Activated T-helper 9 cell treated with anti-CD3 and anti-CD28 coated beads, Interleukin-2, amount 50 U/mL, for 16 hours (primary cell): Measurements from ENCODE around the gene OTUD7B.
"Not testable (repeated sequence)": the region's sequence is repeated elsewhere in the genome, so short reads cannot be mapped to it uniquely, and the experiment has no call there.

Source experiments
- DNase-seq: peaks from one replicate; pipeline ENCODE4 v3.0.0-alpha.2; 2020; ENCODE audit warnings: low read depth

OTUD7B gene

GRCh38 chr1:150002217-150002616, 8.3 kb downstream of the OTUD7B start:
- DNase-seq = no peak

DNA sequence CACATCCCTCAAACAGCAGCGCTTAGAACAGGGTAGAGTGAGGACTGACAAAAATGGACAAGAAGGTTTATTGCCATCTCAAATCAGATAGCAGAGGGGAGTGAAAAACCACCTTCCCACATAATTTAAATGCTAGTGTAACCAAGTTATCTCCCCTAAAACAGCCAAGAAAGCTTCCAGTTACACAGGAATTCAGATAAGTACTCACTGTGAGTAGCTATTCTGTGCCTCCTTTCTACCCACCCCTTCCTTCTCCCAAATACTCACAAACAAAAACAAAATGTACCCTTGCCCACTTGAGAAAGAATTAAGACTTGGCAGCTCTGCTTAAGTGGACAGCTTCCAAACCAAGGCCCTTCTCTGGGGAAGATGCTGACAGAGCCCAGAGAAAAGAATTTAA, 9.1 kb downstream of the OTUD7B start:
- DNase-seq = no peak

DNA sequence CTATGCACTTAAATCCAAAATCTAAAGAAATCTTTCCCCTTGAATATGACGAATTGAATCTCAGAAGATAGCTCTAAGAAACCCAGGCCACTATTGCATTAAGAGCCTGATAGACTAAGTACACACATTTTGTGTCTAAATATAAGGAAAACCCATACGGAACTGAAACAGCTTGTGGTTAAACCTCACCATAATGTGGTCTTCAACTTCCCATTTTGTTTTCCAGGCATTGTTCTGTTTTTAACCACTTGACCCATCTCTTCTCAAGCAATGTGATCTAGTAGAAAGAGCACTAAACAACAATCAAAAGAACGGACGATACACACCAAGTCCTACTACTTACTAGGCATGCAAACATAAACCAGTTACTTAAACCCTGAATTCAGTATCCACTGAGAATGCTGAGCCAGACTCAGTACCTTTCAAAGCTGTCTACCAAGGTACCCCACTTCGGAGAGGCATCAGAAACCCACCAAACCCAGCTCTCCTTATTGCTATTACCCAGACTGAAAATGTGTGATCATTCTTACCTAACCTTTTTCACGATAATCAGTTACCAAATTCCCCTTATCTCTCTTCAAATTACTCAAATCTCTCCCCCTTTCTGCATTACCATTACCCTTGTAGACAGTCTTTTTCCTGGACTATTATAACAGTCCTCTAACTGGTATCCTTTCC, 12.8 kb downstream of the OTUD7B start:
- DNase-seq = no peak

- no peak for DNase-seq
Observed at GRCh38 chr1:149995927-149996326, 14.6 kb downstream of the OTUD7B start.

DNA sequence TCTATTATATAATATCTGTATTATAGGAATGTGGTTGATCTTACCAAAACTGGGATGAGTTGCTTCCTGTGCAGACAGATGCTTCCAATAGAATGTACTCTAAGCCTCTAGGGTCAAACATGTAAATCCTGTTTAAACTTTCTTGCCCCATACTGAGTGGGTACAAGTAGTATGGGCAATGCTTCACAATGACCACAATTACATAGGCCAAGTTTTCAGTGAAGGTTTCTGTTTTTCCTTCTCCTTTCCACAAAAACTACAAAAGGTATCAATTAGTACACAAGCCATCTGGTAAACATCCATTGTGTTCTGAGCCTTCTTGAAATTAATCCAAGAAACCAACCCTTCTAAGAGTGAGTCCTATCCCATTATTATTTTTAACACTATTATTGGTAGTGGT, 16.8 kb downstream of the OTUD7B start:
- DNase-seq = no peak

- no peak for DNase-seq
Observed at GRCh38 chr1:149993181-149993580, 17.3 kb downstream of the OTUD7B start.

DNA sequence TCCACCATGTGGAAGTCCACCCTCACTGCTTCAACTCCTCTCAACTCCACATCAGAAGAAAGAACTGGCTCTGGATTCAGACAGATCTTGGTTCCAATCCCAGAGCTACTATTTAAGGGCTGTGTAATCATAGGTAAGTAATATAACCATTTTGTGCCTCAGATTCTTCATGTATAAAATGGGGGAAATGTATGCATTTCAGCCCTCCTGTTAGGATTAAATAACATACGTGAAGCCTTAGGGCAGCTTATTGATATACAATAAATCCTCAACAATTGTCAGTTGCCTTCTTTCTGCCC, 23.3 kb downstream of the OTUD7B start:
- DNase-seq = no peak

DNA sequence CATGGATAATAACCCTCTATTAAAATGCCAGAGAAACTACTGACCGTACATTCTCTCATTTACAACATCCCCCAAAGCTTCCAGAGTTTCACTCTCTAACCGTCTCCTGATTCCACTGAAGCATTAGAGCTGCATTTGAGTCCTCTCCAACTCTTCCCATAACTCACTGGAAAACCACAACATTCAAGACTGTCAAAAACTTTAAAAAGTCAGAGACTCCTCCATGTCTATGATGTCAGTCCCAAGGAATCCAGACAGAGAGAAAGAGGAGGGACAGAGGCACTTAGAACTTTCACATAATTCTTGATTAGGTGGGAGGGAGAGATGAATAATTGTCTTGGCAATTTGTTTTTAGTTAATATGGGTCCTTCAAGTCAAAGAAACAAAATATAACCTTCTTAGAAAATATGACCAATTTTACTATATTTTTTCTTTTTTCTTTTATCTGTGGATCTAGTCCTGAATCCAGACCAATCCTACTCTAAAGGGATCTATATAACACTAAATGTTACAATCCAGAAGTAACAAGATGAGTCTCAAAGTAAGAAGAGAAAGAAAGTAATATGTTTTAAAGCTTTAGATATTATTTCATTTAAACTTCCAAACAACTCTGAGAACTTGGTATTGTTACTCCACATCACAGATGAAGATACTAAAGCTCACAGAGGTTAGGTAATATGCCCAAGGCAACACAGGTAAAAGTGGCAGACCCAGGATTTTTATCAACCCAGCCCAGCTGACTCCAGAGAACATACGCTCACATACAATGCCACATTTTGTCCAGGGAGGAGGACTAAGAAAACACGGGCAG, 23.8 kb downstream of the OTUD7B start:
- no peak for DNase-seq

- DNase-seq = no peak
Observed at GRCh38 chr1:149979972-149980540, 30.5 kb downstream of the OTUD7B start.

- DNase-seq = no peak
Observed at GRCh38 chr1:149979245-149979971, 31.1 kb downstream of the OTUD7B start.

GRCh38 chr1:149978547-149979023, 31.9 kb downstream of the OTUD7B start:
- DNase-seq = no peak

DNA sequence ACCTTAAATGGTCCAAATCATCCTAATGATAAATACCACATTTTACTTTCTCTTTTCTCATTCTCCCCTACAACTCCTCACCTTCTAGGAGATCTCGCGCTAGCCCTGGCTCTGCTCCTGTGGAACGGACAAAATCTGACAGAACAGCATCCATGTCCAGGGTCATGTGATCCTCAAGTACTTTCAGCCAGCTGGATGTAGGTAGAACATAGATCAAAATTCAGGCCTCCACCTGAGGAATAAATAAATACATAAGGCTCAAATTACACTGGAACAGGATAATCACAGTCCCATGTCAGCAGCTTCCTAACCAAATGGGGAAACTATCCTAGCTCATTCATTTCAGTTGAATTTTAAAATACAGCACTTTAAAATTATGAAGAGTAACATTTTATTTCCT, 33.2 kb downstream of the OTUD7B start:
- DNase-seq = no peak

GRCh38 chr1:149972547-149972946, 38.0 kb downstream of the OTUD7B start:
- no peak for DNase-seq

GRCh38 chr1:149967646-149968045, 42.9 kb downstream of the OTUD7B start:
- DNase-seq = no peak

DNA sequence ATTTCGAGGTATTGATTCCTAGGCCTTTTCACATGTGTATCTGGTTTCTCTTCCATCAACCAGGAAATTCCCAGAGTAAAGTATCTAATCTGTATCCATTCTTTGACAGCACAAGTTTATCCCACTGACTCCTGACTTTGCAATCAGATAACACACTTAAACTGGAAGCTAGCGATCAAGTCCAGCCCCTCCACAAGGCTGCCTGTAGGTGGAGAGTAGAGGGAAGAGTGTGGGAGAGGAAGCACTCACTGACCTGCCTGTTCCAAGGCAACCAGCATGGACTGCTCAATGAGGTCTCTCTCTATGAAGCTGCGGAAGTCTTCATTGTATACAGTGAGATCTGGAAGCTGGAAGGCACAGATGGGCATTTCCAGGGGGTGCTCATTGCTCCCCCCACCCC, 43.5 kb downstream of the OTUD7B start:
- DNase-seq = no peak

DNA sequence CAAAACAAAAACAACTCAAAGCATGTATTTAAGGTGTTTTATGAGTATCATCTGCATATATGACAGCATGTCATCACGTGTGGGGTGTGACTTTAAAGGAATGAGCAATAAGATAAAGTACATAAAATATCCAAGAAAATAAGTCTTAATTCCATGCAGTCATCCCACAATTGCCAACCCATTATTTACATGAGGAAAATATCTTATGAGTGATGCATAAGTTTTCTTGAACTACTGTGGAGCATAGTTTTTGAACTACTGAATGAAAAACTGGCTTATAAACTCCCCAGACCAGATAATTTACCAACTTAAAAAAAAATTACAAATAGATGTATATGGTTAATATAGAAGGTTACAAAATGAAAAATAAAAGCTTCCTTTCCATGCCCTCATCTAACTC, 44.1 kb downstream of the OTUD7B start:
- no peak for DNase-seq

DNA sequence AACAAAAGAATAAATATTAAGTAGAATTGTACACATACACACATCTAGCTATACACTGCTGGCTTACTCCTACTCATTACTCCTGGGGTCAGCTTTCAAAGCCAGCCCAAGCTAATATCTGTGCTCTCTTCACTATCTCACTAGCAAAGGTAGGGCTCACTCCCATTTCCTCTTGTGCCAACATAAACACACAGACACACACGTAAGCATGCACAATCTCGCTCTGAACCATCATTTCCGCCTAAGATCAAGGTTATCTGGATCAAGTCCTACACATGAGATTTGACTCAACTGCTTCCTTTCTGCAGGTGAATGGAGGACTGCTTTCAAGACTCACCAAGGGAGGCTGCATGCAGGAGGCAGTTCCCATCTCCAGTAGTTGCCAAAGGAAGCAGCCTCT, 45.1 kb downstream of the OTUD7B start:
- DNase-seq = no peak

- DNase-seq = no peak
Observed at GRCh38 chr1:149963358-149963757, 47.2 kb downstream of the OTUD7B start.

GRCh38 chr1:149962736-149963135, 47.8 kb downstream of the OTUD7B start:
- no peak for DNase-seq

DNA sequence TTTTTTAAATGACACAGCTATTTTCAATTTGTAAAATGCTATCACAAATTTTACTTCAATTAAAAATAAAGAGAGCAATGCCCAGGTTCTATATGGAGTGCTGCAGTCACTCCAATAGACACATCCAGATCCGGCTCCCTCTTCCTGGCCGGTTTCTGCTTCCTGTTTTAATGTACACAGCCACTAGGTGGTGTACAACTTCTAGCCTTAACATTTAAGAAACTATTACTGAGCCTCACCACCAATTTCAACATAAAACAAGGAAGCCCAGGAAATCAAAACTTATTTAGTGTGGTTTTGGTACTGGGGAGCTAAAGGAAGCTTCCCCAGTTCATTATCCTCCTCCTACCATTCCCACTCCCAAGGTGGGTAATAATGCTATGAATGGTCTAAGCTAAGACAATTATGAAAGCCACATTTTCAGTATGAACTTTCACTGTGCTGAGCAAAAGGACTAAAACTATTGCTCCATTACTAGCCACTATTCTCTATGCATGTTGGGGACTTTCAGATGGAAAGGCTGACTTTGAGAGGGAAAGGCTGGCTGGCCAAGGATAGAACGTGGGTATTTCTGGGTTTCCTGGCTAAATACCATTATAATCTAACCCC, 48.4 kb downstream of the OTUD7B start:
- DNase-seq = no peak

DNA sequence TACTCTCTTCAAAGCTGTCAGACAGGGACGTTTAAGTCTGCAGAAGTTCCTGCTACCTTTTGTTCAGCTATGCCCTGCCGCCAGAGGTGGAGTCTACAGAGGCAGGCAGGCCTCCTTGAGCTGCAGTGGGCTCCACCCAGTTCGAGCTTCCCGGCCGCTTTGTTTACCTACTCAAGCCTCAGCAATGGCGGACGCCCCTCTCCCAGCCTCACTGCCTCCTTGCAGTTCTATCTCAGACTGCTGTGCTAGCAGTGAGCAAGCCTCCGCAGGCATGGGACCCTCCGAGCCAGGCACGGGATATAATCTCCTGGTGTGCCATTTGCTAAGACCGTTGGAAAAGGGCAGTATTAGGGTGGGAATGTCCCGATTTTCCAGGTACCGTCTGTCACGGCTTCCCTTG, 53.0 kb downstream of the OTUD7B start:
- not testable (repeated sequence) for DNase-seq

GRCh38 chr1:149949911-149950310, 60.6 kb downstream of the OTUD7B start:
- no peak for DNase-seq
